GM11168 (cell line): ENCODE measurements around the gene BTG1.
"Not testable (repeated sequence)": the region's sequence is repeated elsewhere in the genome, so short reads cannot be mapped to it uniquely, and the experiment has no call there.

Experiments
- in situ Hi-C: fragments of 300-500 bp; cut with MboI; formaldehyde crosslinking; loops from one replicate; pipeline ENCODE4 v1.12.0; 2022; ENCODE audit warnings: low sequenced_read_pairs; ENCODE audit not compliant: unreplicated experiment

The BTG1 gene

GRCh38 chr12:92108651-92109050, 37.0 kb downstream of the BTG1 start:
- in situ Hi-C loops, result no loop called here

- in situ Hi-C loops, result no loop called here
These were observed 38.0 kb downstream of the BTG1 start for GRCh38 chr12:92107621-92108131.

GRCh38 chr12:92107094-92107493, 38.6 kb downstream of the BTG1 start:
- in situ Hi-C loops, result no loop called here

- in situ Hi-C loops, result no loop called here
These were observed 40.0 kb downstream of the BTG1 start for GRCh38 chr12:92105676-92106075.

GRCh38 chr12:92105110-92105509, 40.5 kb downstream of the BTG1 start:
- in situ Hi-C loops, result no loop called here

- in situ Hi-C loops, result no loop called here
These were observed 43.0 kb downstream of the BTG1 start for GRCh38 chr12:92102606-92103005.

GRCh38 chr12:92098594-92099380, 46.9 kb downstream of the BTG1 start:
- in situ Hi-C loops, result no loop called here

GRCh38 chr12:92096346-92097136, 49.1 kb downstream of the BTG1 start:
- in situ Hi-C loops, result no loop called here

GRCh38 chr12:92094751-92095161, 50.9 kb downstream of the BTG1 start:
- in situ Hi-C loops, result no loop called here

- in situ Hi-C loops, result not testable (repeated sequence)
These were observed 51.3 kb downstream of the BTG1 start for GRCh38 chr12:92094301-92094700.
